Smooth muscle cell of the brain vasculature (primary cell): ENCODE data around the gene KCNN3.
A peak's percentile ranks its signal among the peaks of the same experiment; 100 is the strongest.

Experiments
- DNase-seq: peaks from one replicate; pipeline ENCODE4 v3.0.0-alpha.2; 2012; ENCODE audit warnings: low read depth, low spot score

The KCNN3 gene

DNA sequence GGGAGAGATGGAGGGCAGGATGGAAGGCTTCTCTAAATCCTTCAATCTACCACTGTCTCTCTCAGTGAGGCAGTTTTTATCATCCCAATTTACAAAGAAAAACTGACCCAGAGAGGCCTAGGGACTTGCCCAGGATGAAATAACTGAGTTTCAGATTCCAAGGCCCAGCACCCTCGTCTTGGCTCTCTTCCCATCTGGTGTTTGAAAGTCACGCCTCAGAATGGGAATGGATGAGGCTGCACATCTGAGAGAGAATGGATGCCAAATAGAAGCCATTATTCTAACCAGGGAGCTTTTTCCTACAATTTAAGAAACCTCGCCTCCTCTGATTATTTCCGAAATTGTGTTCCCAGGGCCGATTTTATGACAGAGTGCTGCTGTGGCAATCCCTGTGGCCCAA is 10.6 kb upstream of the KCNN3 start:
- no peak for DNase-seq

DNA sequence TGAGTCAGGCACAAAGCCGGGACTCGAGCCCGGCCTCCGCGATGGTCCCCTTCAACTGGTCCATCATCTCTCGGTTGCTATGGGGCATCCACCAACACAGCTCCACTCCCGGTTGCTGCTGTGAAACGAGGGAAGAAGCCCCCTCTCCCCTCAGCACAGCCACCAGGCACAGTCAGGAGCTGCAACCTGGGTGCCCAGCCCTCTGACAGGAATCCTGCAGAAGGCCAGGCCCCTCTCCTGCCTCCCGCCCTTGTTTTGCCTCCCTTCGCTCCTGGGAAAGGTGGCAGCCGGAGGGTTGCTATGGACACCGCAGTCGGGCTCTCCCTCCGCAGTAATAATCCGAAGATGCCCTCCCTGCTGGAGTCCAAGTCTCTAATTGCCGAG is 8.9 kb upstream of the KCNN3 start:
- no peak for DNase-seq

DNA sequence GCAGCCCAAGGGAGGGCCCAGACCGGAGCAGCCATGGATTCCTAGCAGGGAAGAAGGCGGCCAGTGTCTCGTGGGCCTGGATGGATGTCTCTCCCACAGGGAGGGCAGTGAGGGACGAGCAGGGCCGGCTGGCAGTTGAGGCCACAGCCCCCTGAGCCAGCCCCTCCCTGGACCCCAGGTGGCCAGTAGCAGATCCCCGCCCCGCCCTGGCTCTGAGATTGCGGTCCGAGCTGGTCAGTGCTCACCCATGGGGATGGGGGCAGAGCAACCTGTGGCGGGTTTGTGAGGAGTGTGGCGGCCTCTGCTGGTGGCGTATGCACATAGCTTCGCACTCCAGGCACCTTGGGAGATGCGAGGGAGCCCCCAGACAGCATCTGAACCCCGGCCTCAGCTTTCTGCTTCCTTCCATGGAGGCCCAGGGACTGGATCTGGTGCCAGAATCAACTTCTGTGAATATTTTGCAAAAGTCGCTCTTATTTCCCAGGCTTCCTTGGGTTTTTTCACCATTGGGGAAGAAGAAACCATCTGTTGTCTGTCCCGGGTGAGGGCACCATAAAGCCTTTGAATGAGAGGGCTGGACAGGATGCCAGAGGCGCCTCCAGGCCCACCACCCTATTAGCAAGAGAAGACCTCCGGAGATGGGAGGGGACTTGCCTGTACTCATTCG is 8.4 kb upstream of the KCNN3 start:
- peak; percentile 40 for DNase-seq

DNA sequence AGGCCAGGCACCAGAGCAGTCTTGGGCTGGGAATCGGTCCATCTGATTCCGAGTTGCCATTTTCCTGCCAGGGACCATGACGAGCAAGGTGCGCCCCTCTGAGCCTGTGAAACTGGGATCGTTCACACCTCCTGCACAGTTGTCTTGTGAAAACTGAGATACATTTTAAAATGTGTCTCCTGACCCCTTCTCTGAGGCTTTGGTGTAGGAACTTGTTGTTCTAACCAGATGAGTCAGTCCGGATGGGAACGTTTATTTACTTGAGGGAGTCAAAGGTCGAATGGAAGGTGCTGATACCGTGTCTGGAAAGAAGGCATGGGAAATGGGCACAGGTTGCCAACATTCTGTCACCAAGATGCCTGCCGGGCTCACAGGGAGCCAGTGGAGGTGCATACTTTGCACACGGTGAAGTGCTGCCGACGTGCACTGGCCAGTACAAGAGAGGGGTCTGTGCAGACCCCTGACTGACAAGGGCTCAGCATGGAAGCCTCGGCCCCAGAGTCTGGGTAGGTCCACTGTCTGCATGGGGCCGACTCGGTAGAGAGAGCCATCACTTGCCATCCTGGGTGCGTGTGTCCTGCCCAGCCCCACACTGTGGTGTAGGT is 7.4 kb upstream of the KCNN3 start:
- no peak for DNase-seq

DNA sequence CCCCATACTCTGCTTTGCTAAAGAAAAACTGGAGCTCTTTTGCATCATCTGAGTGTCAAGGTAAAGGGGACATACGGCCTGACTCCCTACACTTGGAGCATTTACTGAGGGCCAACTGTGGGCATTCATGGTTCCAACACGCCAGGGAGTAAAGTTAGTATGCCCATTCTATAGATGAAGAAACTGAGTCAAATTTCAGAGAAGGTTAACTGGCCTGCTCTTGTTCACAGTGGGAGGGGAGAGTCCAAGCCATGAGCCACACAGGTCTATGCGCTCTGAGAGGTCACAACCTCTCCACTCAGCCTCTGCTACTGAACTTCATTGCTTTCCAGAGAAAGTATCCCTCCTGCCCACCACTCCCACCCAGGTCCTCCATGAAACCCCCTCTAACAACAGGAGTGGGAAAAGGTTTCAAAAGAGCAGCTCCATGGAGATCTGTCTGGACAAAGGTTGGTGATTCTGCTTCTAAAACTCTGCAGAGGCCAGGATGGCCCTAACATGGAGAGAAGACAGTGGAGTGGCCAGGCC is 6.8 kb upstream of the KCNN3 start:
- no peak for DNase-seq

DNA sequence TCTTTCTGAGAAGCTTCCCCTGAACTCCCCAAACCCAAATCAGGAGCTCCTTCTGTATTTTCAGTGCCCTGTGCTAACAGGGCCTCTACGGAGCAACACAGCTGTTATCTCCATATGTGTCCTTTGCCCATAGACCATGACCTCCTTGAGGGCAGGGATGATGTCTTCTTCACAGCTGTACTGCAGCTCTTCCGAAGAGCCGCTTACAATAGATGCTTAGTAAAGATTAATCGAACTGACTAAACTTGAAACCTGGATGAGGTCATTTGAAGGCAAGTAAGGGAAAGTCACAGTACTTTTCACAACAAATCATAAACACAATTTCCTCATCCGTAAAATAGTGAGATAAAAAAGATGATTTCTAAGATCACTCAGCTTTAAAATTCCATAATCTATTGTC is 4.4 kb upstream of the KCNN3 start:
- DNase-seq = no peak

DNA sequence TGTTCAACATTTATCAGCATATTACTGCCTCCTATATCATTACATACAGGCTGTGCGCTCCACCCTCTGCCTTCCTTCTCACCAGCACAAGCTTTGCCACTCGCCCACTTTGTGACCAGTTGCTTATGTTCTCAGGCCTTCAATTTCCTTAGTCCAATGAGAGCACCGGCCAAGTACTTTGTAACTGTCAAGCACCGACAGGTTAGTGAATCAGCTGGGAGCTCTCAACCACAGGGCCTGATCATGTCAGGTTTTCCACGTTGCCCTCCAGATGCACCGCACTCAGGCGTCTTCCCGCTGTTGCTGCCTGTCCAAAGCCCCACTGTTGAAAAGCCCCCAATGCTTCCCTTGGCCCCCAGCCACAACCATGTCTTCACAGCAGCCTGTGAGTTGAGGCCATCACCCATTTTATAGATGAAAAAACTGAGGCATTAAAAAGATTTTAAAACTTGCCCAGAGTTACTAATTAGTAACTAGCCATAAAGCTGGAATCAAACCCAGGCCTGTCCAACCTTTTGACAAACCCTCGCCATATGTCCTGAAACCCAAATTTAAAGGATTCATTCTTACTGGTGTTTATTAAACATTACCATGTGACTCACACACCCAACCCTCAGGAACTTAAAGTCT is 3.4 kb upstream of the KCNN3 start:
- no peak for DNase-seq

DNA sequence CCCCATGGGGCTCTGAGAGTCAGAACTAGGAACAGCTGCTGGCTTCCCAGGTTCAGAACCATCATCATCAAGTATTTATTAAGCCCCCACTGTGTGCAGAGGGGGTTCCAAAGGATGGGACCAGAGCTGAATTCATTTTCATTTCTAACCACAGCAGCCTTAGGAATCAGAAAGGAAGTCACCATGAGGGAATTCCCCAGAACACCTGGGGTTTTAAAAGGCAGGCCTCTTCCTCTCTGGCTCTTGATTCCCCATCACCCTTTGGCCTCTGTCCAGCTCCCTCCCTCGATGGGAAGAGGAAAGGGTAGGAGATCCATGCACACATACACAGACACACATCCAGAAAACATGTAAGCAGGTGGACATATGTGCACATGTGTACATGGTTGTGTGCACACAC is 1.3 kb upstream of the KCNN3 start:
- DNase-seq = no peak

DNA sequence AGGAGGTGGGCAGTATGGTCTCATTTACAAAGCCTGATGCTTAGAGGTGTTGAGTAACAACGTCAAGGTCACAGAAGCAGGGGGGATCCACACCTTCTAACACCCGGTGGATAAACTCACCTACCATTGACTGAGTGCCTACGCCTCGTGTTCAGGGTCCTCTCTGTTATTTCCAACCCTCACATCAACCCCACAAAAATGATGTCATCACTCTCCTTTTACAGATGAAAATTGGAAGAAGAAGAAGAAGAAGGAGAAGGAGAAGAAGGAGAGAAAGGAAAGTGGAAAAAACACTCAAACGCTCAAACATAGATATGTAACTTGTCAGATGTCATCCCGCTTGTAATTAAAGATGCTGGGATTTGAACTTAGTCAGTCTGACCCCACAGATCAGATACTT is 653 bp upstream of the KCNN3 start:
- DNase-seq = no peak

DNA sequence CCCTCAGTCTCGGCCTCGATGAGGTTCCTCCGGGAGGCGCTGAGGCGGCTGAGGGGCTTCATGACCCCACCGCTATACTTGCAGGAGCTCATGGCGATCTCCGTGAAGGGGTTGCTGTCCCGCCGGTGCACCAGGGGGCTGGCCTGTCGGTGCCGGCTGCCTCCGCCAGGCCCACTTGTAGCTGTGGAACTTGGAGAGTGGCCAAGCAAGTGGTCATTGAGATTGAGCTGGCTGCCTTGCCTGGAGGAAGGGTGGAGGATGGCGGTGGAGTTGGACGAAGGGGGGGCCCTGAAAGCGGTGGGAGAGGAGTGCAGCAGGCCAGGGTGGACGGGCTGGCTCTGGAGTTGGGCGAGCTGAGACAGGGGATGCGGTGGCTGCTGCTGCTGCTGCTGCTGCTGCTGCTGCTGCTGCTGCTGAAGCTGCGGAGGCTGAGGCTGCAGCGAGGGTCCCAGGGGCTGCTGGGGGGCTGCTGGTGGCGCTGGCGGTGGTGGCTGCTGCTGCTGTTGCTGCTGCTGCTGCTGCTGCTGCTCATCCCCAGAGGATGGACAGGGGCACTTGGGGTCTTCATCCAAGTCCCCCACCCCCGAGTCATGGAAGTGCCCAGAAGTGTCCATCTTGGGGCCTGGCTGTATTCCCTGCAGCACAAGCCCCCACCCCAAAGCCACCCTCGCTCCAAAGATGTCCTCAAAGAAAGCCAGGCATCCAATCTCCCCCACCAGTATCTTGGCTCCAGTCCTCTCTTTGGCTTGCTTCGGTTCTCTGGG is 548 bp downstream of the KCNN3 start:
- DNase-seq = no peak

DNA sequence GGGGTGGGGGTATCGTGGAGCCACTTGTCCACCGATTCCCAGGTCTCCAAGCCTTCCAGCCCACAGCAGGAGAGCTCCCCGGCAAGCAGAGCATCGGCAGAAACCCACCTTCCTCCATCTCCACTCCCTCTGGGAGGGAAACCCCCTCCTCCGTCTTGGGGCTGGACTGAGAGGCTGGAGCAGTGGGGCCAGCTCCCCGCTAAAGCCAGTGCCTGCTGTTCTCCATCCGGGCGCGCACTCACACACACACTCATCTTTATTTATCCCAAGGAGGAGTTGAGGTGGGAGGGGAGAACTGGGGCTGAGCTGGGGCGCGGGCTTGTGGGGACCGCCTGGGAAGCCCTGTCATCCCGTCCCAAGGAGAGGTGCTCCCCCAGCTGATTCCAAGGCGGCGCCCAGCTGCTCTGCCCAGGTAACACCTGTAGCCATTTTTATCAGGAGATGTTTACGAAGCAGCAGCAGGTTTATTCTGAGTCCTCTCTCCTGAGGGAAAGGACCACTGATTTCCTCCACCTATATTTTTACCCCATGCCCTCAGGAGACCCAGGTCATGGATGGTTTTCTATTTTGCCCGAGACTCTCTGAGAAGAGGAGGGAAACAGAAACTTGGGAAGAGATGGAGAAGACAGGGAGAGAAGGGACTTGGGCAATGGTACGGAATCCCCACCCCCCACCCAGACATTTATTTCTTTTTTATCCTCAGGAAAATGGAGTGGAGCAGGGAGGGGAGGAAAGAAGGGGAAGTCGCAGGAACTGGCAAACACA is 2.1 kb downstream of the KCNN3 start:
- DNase-seq = no peak

DNA sequence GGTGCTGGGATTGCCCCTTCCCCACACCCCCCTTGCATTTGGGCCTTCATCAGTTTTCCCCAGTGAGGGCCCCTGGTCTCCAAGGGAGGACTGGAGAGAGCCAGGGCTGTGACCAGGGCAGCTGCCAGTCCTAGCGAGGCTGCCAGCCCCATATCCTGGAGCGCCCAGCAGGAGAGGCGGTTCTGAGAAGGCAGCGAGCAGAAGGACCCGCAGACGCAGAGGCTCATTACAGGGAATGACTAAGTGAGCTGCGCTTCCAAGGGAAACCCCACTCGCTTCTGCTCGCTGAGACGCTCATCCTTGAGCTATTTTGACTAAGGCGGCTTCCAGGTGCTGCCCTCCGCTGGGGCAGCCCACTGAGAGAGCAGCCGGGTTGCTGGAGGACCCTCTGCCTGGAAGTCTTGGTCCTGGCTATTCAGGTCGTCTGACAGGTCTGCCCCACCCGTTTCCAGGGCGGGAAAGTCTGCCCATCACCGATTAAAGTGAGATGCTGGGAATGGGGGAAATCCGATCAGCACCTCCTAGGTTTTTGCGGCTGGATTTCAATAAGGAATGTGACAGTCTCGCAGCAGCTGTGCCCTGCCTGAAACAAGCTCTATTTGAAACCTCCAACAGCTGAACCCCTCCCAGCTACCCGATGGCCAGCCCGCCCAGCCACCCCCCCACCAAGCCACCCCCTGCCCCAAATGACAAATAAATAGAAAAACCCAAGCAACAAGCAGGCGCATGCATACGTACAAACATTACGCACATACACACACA is 2.8 kb downstream of the KCNN3 start:
- peak; percentile 23 for DNase-seq

DNA sequence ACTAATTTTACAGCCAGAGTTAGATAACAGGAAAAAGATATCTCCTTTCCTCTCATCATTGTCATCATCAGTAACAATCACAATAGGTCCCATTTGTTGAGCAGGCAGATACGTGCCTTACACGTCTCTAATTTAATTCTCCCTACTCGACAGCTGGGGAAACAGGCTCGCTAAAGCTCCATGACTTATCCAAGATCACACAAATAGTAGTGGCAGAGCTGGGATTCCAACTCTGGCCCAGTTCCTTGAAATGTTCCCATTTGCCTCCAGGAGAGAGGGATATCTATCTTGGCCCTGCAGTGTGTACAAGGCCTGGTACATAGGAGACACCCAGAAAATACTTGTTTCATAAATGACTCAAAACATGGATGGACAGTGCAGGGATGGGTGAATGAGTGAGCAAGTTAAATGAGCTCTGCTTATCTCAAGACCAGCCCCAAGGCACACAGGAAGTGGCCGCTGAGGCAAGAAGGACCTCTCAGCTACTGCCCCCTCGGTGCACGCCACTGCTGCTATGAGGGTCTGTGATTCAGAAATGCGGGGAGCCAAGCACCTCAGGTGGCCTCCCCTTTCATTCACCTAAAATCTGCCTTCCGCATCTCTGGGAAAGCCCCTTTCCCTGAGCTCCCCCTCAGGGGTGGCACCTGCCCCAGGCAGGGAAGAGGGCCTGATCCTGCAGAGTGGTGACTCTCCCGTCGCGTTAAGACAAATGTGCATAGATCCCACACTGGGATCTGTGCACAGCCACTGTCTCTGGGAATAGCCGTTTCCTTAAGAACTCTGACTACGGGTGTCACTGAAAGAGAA is 3.6 kb downstream of the KCNN3 start:
- no peak for DNase-seq

DNA sequence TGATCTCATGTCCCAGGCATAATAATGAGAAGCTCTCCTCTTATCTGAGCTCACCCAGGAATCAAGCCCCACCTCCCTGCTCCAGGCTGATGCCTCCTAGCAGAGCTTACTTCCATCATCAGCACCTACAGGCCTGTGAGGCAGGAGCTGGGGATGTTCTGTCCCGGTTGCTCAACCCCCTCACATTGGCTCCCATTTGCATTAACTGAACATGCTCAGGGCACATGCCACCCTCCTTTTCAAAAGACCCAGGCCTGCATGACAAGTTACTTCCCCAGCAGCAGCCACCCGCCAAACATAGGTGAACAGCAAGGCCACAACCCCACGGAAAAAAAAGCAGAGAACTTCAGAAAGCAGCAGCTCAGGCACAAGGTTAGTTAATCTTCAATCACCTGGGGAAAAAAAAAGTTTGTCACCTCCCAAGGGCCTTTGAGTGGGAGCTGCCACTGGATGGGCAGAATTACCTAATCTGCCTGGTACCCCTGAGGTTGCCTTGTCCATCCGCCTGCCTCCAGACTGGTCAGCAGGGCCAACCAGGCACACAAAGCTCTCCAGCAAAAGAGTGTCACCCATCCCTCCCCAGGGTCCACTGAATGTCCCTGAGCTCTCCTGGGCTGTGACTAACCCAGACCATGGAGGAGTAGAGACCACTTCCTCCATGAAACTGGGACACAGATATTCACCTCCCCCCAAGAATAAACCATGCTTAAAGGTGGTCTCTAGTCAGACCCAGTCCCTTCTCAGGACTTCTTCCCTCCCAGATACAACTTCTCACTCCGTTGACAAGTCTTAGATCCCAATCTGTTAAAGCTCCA is 4.4 kb downstream of the KCNN3 start:
- DNase-seq = no peak

DNA sequence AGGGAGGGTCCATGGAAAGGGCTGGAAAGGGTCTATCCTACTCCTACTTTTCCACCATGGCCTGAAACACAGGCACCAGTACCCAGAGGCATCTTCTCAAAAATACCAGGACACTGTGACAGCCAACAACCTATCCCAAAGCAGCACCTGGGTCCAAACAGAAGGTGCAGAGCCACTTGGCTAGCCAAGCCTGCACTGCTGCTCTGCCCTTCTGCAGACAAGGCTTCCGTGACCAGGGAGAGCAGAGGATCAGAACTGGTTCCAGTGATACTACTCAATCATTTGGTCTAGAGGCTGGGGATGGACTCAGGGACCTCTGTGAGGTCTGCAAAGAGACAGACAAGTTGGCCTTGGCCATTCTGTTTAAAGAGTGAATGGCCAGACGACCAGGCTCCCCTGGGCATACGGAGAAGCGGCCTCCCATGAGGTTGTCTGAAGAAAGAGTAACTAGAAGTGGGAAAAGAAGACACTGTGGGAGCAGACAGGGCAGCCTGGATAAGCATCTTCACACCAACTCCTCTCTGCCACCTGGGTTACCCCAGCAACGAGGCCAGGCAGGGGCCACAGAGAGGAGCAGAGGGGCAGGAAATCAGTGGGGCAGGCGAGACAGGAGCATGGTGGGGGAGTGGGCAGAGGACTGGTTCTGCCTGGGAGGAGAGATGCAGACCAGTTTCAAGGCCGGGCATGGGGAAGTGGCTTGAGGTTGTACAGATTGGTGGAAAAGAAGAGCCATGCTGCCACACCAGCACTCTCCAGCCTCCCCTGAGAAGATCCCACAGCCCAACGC is 5.7 kb downstream of the KCNN3 start:
- DNase-seq = no peak

DNA sequence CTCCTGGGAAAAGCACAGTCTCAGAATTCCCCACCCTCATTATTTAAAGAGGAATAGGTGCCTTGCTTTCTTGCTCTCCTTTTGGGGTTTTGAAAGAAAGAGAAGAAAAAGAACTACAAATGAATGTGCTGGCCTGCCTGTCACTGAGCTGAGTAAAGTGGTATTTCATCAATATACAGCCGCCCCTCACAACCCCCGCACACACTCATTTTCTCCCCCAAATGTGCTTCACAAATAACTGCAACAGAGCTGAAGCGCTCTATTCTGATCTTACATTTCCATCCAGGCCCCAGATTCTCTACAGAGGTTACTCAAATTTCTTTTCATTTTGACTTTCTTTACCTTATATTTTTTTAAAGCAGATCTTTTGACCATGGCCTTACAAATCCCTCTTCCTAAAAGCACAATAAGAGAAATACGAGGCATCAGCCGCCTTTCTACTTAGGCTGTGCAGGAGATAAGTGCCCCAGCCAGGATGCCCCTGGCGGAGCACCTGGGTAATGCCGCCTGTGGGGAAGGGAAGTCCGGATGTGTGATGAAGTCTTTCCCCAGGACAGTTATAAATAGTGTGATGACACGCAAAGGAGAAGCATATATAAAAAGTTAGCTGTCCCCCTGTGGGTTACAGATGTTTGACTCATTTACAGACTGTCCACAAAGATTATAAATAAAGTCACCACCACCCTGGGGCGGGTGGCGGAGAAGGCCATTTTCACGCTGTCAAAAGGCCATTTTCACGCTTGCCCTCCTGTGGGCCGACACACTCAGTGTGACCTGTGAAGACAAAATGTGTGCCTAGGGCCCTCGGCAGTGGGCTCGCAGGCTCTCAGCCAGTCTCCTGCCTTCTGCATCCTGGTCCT is 6.5 kb downstream of the KCNN3 start:
- no peak for DNase-seq

DNA sequence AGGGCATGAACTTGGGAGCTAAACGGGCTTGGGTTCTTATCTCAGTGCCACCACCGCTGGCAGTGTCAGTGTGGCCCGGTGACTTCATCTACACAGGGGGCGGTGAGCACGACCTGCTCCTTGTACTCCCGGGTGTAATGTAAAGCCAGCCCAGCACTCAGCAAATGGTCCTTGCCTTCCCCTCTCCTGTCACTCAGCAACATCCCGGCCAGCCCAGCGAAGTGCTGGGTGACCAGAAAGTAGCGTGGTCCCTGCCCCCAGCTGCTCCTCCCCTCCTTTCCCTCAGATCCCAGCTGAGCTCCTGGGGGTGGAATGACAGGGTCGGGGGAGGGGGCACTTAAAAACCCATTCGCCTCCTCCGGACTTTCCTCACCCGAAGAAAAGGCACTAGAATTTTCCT is 7.2 kb downstream of the KCNN3 start:
- DNase-seq = no peak
